BLaER1 treated with 17β-estradiol and CSF1 and Interleukin-3, amounts not matched to agents 10 nM and 100 nM (cell line): ENCODE measurements around the gene CEP68.

Experiments used
- H3K27ac ChIP-seq, 11 experiments: shearing (Covaris generic); formaldehyde crosslinking; 2 replicates each; pipeline ENCODE4 v1.8.1; 2022
- H3K27me3 ChIP-seq, 11 experiments: shearing (Covaris generic); formaldehyde crosslinking; 2 replicates each; pipeline ENCODE4 v1.8.1; 2022
- H3K36me3 ChIP-seq, 11 experiments: shearing (Covaris generic); formaldehyde crosslinking; 2 replicates each; pipeline ENCODE4 v1.8.1; 2022
- H3K4me1 ChIP-seq, 10 experiments: shearing (Covaris generic); formaldehyde crosslinking; 2 replicates each; pipeline ENCODE4 v1.8.1; 2022
- H3K4me2 ChIP-seq, 11 experiments: shearing (Covaris generic); formaldehyde crosslinking; 2 replicates each; pipeline ENCODE4 v1.8.1; 2022
- H3K4me3 ChIP-seq, 10 experiments: shearing (Covaris generic); formaldehyde crosslinking; 2 replicates each; pipeline ENCODE4 v1.8.1; 2022
- H3K9ac ChIP-seq, 11 experiments: shearing (Covaris generic); formaldehyde crosslinking; 2 replicates each; pipeline ENCODE4 v1.8.1; 2022
- H3K9me3 ChIP-seq, 11 experiments: shearing (Covaris generic); formaldehyde crosslinking; replicated peaks in 1 of 11; 2 replicates each; pipeline ENCODE4 v1.8.1; 2022
- H4K20me1 ChIP-seq, 11 experiments: shearing (Covaris generic); formaldehyde crosslinking; 2 replicates each; pipeline ENCODE4 v1.8.1; 2022
- Cebpa-rat ChIP-seq, 11 experiments: shearing (Covaris generic); IDR thresholded peaks; 2 replicates each; pipeline ENCODE4 v1.8.1; 2022

CEP68 gene

DNA sequence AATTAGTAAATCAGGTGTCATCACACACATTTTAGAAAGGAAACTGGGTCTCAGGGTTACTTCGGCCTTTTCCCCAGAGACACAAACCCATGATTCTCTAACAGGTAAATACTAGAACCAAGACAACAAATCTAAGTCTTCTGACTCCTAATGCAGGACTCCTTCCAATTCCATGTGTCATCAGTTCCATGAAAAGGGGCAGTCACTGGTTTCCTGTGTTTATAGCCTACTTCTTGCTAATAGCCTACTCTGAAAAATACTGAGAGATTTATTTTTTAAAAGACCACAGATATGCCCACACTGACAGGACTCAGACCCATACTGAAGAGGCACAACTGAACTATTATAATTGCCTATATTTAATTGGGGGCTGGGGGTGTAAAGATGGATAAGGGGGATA lies 40.7 kb downstream of the CEP68 start:
- no peak overlapping the region for H3K4me3 ChIP-seq
- peaks cover 0 to 26% (median 0%) of the 10 kb centered on the region in 10 experiments; a peak in 3 of 20 replicates for H3K4me1 ChIP-seq
- H3K27ac ChIP-seq: no peak overlapping the region
- H3K27me3 ChIP-seq: no peaks in the 10 kb centered on the region
- H3K9ac ChIP-seq: no peak overlapping the region
- H3K9me3 ChIP-seq: peaks cover 21 to 54% (median 50%) of the 10 kb centered on the region in 11 experiments
- H3K4me2 ChIP-seq: no peak overlapping the region
- no peak for TF ChIP-seq Cebpa-rat (IDR thresholded peaks at IDR 0.05)
- peaks cover 15 to 100% (median 43%) of the 10 kb centered on the region in 11 experiments; a peak in 21 of 22 replicates for H4K20me1 ChIP-seq
- H3K36me3 ChIP-seq: peaks cover 97 to 100% (median 100%) of the 10 kb centered on the region in 11 experiments

DNA sequence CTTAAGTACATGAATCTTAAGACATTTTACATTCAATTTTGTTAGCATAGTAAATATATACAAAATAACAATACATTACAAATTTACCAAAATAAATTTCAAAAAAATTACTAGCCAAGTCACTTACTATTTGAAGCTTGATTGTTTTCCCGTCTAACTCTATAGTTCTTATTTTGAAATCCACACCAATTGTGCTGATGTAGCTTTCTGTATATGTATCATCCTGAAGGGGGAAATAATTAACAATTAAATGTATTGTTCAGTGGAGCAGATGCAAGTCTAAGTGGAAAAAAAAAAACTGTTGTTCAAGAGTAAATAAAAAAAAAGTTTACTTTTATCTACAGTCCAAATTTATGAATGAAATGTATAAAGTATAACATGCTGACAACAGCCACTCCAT lies 41.6 kb downstream of the CEP68 start:
- Histone ChIP-seq H3K9me3 (peaks cover 14 to 46% (median 43%) of the 10 kb centered on the region in 11 experiments), H3K36me3 (peaks cover 96 to 100% (median 100%) of the 10 kb centered on the region in 11 experiments), H3K4me1 (peaks cover 0 to 28% (median 0%) of the 10 kb centered on the region in 10 experiments; a peak in 3 of 20 replicates), H4K20me1 (peaks cover 15 to 100% (median 41%) of the 10 kb centered on the region in 11 experiments; a peak in 21 of 22 replicates), H3K27me3 (no peaks in the 10 kb centered on the region), H3K27ac (no peak overlapping the region), H3K9ac (no peak overlapping the region), H3K4me2 (no peak overlapping the region), H3K4me3 (no peak overlapping the region)
- TF ChIP-seq Cebpa-rat (IDR thresholded peaks at IDR 0.05): no peak

DNA sequence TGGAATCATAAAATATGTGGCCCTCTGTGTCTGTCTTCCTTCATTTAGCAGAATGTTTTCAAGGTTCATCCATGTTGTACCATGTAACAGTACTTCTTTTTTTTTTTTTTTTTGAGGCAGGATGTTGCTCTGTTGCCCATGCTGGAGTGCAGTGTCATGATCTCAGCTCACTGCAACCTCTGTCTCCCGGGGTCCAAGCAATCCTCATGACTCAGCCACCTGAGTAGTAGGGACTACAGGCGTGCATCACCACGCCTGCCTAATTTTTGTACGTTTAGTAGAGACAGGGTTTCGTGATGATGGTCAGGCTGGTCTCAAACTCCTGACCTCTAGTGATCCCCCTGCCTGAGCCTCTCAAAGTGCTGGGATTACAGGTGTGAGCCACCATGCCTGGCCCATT lies 42.5 kb downstream of the CEP68 start:
- no peaks in the 10 kb centered on the region for H3K27me3 ChIP-seq
- no peak overlapping the region for H3K27ac ChIP-seq
- H3K9me3 ChIP-seq: peaks cover 5 to 37% (median 34%) of the 10 kb centered on the region in 11 experiments; a peak in 21 of 22 replicates
- H3K4me1 ChIP-seq: peaks cover 0 to 26% (median 0%) of the 10 kb centered on the region in 10 experiments; a peak in 3 of 20 replicates
- no peak overlapping the region for H3K9ac ChIP-seq
- no peak overlapping the region for H3K4me3 ChIP-seq
- no peak for TF ChIP-seq Cebpa-rat (IDR thresholded peaks at IDR 0.05)
- peaks cover 96 to 100% (median 100%) of the 10 kb centered on the region in 11 experiments for H3K36me3 ChIP-seq
- no peak overlapping the region for H3K4me2 ChIP-seq
- peaks cover 20 to 100% (median 50%) of the 10 kb centered on the region in 11 experiments; a peak in 21 of 22 replicates for H4K20me1 ChIP-seq

DNA sequence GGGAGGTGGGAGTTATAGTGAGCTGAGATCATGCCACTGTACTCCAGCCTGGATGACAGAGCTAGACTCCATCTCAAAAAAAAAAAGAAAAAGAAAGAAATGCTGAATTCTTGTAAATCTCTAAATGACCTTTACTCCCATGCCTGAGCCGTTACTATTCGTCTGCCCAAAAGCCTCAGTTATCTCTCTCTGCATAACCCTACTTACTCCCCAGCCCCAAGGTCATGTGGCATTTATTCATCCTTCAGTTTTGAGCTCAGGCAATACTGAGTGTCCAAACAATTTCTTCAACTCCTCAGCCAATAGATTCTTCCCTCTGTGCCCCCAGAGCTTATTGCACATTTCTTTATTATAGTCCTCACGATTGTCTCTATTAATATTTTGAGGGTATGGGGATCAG lies 44.9 kb downstream of the CEP68 start:
- Histone ChIP-seq H3K9me3 (peaks cover 0 to 14% (median 11%) of the 10 kb centered on the region in 11 experiments; a peak in 16 of 22 replicates), H3K27me3 (no peaks in the 10 kb centered on the region), H3K4me1 (peaks cover 0 to 22% (median 0%) of the 10 kb centered on the region in 10 experiments; a peak in 2 of 20 replicates), H3K27ac (no peak overlapping the region), H3K4me3 (no peak overlapping the region), H4K20me1 (peaks cover 41 to 100% (median 71%) of the 10 kb centered on the region in 11 experiments), H3K9ac (no peak overlapping the region), H3K4me2 (no peak overlapping the region), H3K36me3 (peaks cover 85 to 99% (median 92%) of the 10 kb centered on the region in 11 experiments)
- TF ChIP-seq Cebpa-rat (IDR thresholded peaks at IDR 0.05): no peak

DNA sequence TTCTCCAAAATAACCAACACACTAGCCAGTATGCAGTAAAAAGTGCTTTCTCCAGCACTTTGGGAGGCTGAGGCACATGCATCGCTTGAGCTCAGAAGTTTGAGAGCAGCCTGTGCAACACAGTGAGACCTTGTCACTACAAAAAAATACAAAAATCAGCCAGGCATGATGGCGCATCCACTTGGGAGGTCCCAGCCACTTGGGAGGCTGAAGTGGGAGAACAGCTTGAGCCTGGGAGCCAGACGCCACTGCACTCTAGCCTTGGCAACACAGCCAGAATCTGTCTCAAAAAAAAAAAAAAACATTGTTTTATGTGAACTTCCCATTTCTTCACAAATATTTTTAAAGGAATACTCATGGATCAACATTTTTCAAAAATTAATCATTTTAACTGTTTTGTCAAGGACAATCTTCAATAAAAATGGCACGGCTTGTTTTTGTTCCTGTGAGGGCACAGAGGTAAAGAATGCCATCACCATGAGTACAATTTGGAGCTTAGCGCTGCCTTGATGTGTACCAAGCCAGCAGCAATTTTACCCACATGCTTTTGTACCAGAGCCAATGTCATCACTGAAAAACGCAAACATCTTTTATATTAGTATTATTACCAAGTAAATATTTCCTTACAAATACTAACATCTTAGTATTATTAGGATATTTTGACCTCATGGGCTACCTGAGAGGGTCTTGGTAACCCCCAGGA lies 46.9 kb downstream of the CEP68 start:
- Histone ChIP-seq H3K9ac (no peak overlapping the region), H3K9me3 (no peaks in the 10 kb centered on the region), H3K27me3 (no peaks in the 10 kb centered on the region), H3K27ac (no peak overlapping the region), H3K4me2 (no peak overlapping the region), H3K36me3 (peaks cover 79 to 97% (median 88%) of the 10 kb centered on the region in 11 experiments), H3K4me1 (peaks cover 0 to 15% (median 0%) of the 10 kb centered on the region in 10 experiments; a peak in 2 of 20 replicates), H4K20me1 (peaks cover 60 to 100% (median 87%) of the 10 kb centered on the region in 11 experiments), H3K4me3 (no peak overlapping the region)
- no peak for TF ChIP-seq Cebpa-rat (IDR thresholded peaks at IDR 0.05)

DNA sequence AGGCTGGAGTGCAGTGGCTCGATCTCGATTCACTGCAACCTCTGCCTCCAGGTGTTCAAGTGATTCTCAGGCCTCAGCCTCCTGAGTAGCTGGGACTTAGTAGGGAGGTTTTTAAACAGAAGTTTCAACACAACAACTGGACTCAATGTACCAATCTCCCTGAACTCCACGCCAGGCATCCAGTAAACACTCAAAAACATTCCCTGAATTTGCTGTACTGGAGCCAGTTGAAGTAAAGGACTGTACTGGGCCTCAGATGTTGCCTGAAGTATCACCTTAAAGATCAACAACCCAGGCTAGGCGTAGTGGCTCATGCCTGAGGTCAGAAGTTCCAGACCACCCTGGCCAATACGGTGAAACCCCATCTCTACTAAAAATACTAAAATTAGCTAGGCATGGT lies 51.3 kb downstream of the CEP68 start:
- TF ChIP-seq Cebpa-rat (IDR thresholded peaks at IDR 0.05): no peak
- H4K20me1 ChIP-seq: peaks cover 88 to 100% (median 100%) of the 10 kb centered on the region in 11 experiments

DNA sequence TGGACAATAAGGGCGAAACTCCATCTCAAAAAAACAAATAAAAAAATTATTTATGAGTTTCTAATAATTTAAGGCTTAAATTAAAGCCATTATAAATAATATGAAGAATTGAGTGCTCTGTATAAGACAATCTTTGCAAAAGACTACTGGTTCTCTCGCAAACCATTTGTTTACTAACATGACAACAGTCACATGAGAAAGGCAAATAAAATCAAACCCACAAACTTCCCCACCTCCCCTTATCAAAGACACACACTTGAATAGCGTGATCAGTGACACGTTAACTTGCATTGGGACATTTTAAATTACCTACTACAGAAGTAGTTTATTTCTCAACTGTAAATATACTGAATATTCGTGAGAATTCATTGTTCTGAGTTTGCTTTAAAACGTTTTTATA lies 52.6 kb downstream of the CEP68 start:
- TF ChIP-seq Cebpa-rat (IDR thresholded peaks at IDR 0.05): no peak
- no peak overlapping the region for H3K9ac ChIP-seq
- no peaks in the 10 kb centered on the region for H3K27me3 ChIP-seq
- peaks cover 0 to 39% (median 9%) of the 10 kb centered on the region in 10 experiments; a peak in 11 of 20 replicates for H3K4me1 ChIP-seq
- peaks cover 44 to 77% (median 62%) of the 10 kb centered on the region in 11 experiments for H3K36me3 ChIP-seq
- peaks cover 95 to 100% (median 100%) of the 10 kb centered on the region in 11 experiments for H4K20me1 ChIP-seq
- H3K4me3 ChIP-seq: no peak overlapping the region
- no peak overlapping the region for H3K4me2 ChIP-seq
- 0 out of 22 replicates have a peak, but pooled peaks cover 0 to 3% (median 0%) of the 10 kb centered on the region in 11 experiments for H3K9me3 ChIP-seq
- no peak overlapping the region for H3K27ac ChIP-seq

More for the DNA sequence above, 51.3 kb downstream of the CEP68 start:
- H3K27ac ChIP-seq: no peak overlapping the region
- no peak overlapping the region for H3K9ac ChIP-seq
- peaks cover 56 to 84% (median 74%) of the 10 kb centered on the region in 11 experiments for H3K36me3 ChIP-seq
- H3K4me2 ChIP-seq: no peak overlapping the region
- H3K9me3 ChIP-seq: 0 out of 22 replicates have a peak, but pooled peaks cover 0 to 3% (median 0%) of the 10 kb centered on the region in 11 experiments
- no peaks in the 10 kb centered on the region for H3K27me3 ChIP-seq
- H3K4me3 ChIP-seq: no peak overlapping the region
- H3K4me1 ChIP-seq: peaks cover 0 to 34% (median 4%) of the 10 kb centered on the region in 10 experiments; a peak in 9 of 20 replicates

DNA sequence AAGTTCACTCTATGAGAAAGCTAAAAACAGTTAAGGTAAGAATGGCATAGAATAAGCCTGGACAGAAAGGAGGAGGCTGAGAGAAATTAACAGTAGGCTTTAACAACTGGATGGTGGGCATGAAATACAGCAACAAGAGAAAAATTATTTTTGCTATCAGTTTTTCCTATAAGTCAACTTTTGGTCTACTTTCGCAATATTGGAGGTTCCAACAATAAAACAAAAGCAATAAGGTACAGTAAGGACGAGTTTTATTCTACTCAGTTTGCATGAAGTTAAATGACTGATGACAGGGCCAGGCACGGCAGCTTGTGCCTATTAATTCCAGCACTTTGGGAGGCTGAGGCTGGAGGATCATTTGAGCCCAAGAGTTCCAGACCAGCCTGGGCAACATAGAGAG lies 56.4 kb downstream of the CEP68 start:
- H3K27ac ChIP-seq: no peak overlapping the region
- peaks cover 0 to 3% (median 0%) of the 10 kb centered on the region in 11 experiments; a peak in 1 of 22 replicates for H3K9me3 ChIP-seq
- no peak overlapping the region for H3K4me3 ChIP-seq
- TF ChIP-seq Cebpa-rat (IDR thresholded peaks at IDR 0.05): no peak
- H4K20me1 ChIP-seq: peaks cover 98 to 100% (median 100%) of the 10 kb centered on the region in 11 experiments
- no peak overlapping the region for H3K9ac ChIP-seq
- H3K27me3 ChIP-seq: no peaks in the 10 kb centered on the region
- H3K4me1 ChIP-seq: peaks cover 0 to 71% (median 13%) of the 10 kb centered on the region in 10 experiments; a peak in 12 of 20 replicates
- peaks cover 29 to 67% (median 47%) of the 10 kb centered on the region in 11 experiments for H3K36me3 ChIP-seq
- H3K4me2 ChIP-seq: peak overlapping the region in 3 of 11 experiments; percentile 10 to 45 (median 11); a peak in 2 of 22 replicates

DNA sequence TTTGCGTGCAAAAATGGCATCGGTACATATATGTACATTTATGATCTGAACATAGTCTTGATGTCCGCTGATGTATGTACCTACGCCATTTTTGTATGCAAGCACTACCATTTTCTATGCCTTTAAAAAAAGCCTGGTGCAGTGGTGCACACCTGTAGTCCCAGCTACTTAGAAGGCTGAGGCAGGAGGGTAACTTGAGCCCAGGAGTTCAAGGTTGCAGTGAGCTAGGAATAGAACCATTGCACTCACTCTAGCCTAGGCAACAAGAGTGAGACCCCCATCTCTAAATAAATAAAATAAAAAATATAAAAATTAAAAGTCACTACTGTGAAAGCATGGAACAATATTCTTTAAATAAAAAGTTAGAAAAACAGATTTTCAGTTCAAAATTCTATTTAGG lies 57.0 kb downstream of the CEP68 start:
- Histone ChIP-seq H3K27ac (no peak overlapping the region), H3K4me1 (peaks cover 0 to 76% (median 13%) of the 10 kb centered on the region in 10 experiments; a peak in 12 of 20 replicates), H3K4me2 (peak overlapping the region in 2 of 11 experiments; percentile 15 to 45; a peak in 2 of 22 replicates), H3K4me3 (no peak overlapping the region), H3K9me3 (peaks cover 0 to 3% (median 0%) of the 10 kb centered on the region in 11 experiments; a peak in 1 of 22 replicates), H3K27me3 (no peaks in the 10 kb centered on the region), H3K36me3 (peaks cover 27 to 66% (median 46%) of the 10 kb centered on the region in 11 experiments), H3K9ac (0 out of 22 replicates have a peak overlapping the region, but pooled peaks of 1 of the 11 experiments have one; percentile 4), H4K20me1 (peaks cover 98 to 100% (median 100%) of the 10 kb centered on the region in 11 experiments)
- no peak for TF ChIP-seq Cebpa-rat (IDR thresholded peaks at IDR 0.05)
